ENCODE data around the gene PFKFB3.

DNA sequence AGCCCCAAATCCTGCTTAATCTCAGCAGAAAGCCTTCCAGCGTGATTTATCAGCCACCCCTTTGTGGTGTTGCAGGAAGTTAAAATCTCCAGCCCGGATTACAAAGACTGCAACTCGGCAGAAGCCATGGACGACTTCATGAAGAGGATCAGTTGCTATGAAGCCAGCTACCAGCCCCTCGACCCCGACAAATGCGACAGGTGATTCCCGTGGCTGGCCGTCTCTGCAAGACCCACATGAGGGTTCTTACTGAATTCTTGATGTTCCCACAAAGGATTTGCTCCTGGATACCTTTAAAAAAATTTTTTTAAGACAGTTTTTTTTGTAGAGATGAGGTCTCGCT is 16.7 kb downstream of the PFKFB3 start:
- TF ChIP-seq POLR2AphosphoS5 (IDR thresholded peaks at IDR 0.05) (no peak), POLR2A (IDR thresholded peaks at IDR 0.05) (no peak)
- TF ChIP-seq, protein P1, sequence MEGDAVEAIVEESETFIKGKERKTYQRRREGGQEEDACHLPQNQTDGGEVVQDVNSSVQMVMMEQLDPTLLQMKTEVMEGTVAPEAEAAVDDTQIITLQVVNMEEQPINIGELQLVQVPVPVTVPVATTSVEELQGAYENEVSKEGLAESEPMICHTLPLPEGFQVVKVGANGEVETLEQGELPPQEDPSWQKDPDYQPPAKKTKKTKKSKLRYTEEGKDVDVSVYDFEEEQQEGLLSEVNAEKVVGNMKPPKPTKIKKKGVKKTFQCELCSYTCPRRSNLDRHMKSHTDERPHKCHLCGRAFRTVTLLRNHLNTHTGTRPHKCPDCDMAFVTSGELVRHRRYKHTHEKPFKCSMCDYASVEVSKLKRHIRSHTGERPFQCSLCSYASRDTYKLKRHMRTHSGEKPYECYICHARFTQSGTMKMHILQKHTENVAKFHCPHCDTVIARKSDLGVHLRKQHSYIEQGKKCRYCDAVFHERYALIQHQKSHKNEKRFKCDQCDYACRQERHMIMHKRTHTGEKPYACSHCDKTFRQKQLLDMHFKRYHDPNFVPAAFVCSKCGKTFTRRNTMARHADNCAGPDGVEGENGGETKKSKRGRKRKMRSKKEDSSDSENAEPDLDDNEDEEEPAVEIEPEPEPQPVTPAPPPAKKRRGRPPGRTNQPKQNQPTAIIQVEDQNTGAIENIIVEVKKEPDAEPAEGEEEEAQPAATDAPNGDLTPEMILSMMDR (IDR thresholded peaks at IDR 0.05) = no peak

All from gastroesophageal sphincter (tissue), 3 donors.